ENCODE measurements around the gene RGS9.
"Not testable (repeated sequence)": the region's sequence is repeated elsewhere in the genome, so short reads cannot be mapped to it uniquely, and the experiment has no call there.

RGS9 gene

DNA sequence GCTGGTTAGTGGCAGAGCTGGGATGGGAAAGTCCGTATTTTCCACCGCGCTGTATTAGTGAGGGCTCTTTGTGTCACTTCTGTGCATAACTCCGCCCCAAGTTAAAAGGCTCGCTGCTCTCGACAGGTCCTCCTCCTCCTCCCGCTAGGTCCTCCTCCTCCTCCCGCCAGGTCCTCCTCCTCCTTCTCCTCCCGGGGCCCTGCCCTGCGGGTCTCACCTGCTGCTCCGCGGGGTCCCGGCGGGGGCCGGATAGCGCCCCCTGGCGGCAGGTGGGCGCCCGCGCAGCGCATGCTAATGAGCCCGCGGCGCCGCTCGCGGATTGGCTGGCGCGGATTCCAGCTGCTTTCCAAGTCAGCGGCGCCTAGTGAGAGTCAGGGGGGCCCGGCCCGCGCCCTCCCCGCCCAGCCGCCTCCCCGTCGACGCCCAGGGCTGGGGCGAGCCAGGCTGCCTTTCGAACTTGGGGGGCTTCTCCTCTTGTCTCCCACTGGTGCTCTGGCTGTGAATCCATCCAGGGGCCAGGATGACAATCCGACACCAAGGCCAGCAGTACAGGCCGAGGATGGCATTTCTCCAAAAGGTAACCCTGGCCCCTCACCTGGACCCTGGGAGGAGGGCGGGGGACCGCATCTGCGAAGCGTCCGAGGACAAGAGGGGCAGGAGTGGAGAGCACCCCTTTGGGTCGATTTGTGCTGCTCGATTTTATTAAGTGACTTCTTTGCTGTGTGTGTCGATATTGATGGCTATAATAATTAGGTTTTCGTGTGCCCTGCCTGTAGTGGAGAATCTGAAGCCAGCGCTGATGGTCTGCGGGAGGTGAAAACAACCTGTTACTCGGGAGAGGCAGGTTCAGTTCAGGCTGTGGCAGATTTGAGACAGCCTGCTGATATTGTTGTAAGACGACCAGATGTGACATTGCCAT, at the start of gene RGS9:
Gene RGS9 (plus strand): TSS at position 350 of the 919 bp plus-strand sequence. CDS start 171 bp downstream, at position 521.
- peak; percentile 90 for DNase-seq (ENCODE audit: low spot score)

DNA sequence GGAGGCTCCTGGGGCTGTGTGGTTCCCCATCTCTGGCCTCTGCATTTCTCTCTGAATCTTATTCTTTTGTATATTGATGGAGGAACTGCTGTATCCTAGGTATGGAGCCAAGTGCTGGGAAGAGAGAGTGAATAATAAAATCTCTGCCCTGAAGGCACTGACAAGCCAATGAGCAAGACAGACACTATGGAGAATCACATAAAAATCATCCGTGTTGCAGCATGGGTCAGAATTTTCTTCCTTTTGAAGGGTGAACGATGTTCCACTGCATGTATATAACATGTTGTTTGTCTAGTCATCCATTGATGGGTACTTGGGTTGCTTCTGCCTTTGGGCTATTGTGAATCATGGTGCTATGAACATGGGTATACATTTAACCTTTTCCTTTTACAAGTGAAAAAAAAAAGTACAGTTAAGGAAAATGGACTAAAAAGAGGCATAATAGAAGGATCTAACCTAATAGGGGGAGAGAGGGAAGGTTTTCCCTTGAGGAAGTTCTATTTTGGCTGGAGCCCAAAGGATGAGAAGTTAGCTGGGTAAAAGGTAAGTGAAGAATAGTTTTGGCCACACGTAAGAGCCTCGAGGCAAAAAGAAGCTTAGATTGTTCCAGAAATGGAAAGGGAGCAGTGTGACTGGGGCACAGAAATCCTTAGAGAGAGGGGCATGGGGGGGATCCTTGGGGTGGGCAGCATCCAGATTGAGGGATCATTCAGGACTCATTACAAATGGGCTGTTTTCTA, 48.4 kb upstream of the RGS9 start:
- DNase-seq (ENCODE audit: low spot score), result no peak

DNA sequence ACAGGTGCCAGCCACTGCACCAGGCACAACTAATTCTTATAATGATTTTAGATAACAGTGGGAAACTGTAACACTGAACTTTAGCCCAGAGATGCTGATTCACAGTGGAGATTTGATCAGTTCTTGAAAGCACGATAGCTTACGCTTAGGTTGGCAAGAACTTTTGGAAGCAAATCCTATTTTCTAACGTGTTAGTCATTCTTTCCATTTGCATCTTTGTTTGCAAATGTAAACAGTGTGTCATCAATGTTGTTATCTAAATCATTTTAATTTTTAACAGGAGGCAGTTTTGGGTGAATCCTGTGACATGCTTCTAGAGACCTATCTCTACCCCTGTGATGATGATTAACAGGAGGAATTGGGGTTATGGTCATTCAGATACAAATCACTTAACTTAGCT, 44.9 kb upstream of the RGS9 start:
- peak; percentile 56 for DNase-seq (ENCODE audit: low spot score)

DNA sequence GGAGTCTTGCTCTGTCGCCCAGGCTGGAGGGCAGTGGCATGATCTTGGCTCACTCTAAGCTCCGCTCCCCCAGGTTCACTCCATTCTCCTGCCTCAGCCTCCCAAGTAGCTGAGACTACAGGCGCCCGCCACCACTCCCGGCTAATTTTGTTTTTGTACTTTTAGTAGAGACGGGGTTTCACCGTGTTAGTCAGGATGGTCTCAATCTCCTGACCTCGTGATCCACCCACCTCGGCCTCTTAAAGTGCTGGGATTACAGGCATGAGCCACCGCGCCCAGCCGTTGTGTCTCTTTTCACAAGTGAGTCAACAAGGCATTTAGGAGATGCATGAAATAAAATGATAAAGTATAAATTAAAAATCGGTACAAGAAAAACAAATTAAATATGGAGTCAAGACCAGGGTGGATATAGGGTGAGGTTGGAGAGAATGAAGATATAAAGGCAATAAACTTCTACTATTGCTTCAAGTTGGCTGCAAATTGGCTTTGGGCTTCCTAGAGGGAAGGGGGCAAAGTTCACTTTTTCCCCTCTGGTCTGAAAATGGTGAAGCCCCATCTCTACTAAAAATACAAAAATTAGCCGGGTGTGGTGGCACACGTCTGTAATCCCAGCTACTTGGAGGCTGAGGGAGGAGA, 44.3 kb upstream of the RGS9 start:
- DNase-seq (ENCODE audit: low spot score), result not testable (repeated sequence)

DNA sequence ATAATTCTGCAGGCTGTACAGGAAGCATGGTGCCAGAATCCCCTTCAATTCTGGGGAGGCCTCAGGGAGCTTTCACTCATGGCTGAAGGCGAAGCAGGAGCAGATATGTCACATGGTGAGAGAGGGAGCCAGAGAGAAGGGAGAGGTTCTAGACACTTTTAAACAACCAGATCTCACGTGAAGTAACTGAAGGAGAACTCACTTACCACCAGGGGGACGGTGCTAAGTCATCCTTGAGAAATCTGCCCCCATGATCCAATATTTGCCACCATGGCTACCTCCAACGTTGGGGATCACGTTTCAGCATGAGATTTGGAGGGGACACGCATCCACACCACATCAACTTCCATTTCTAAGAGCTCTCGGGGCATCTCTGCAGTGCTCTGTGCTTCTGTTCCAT, 43.2 kb upstream of the RGS9 start:
- no peak for DNase-seq (ENCODE audit: low spot score)

DNA sequence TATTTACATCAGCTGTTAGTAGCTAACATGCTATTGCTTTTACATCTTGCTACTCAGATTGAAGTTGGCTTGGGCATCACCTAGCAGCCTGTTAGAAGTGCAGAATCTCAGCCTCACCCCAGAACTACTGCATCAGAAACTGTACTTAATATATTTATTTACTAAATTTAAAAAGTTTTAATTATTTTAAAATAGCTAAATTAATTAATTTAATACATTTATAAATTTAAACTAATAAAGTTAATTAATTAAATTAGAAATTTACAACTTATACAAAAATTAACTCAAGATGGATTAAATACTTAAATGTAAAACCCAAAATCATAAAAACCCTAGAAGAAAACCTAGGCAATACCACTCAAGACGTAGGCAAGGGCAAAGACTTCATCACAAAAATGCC, 41.7 kb upstream of the RGS9 start:
- DNase-seq (ENCODE audit: low spot score), result no peak

DNA sequence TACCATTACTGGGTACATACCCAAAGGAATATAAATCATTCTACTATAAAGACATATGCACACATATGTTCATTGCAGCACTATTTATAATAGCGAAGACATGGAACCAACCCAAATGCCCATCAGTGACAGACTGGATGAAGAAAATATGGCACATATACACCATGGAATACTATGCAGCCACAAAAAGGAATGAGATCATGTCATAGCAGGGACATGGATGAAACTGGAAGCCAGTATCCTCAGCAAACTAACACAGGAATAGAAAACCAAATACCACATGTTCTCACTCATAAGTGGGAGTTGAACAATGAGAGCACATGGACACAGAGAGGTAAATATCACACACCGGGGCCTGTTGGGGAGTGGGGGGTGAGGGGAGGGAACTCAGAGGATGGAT, 40.8 kb upstream of the RGS9 start:
- not testable (repeated sequence) for DNase-seq (ENCODE audit: low spot score)

DNA sequence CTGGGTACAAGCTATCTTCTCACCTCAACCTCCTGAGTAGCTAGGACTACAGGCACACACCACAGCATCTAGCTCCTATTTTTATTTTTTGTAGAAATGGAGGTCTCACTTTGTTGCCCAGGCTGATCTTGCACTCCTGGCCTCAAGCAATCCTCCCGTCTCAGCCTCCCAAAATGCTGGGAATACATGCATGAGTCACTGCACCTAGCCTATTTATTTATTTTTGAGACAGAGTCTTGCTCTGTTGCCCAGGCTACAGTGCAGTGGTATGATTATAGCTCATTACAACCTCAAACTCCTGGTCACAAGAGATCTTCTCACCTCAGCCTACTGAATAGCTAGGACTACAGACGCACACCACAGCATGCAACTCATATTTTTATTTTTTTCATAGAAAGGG, 40.1 kb upstream of the RGS9 start:
- no peak for DNase-seq (ENCODE audit: low spot score)

DNA sequence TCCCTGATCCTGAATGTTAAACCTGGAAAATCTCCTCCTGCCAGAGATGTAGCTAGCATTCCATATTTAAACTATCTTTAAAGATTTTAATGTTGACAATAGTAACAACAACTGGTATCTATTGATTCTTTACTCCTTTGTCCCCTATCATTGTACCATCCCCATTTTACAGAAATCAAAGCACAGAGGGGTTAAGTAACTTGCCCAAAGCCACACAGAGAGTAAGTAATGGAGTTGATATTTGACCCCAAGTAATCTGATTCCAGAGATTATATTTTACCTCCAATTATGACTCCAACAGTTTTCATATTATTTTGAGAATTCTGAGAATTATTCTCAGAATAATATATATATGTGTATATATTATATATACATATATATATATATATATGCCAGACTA, 37.7 kb upstream of the RGS9 start:
- DNase-seq (ENCODE audit: low spot score), result no peak

DNA sequence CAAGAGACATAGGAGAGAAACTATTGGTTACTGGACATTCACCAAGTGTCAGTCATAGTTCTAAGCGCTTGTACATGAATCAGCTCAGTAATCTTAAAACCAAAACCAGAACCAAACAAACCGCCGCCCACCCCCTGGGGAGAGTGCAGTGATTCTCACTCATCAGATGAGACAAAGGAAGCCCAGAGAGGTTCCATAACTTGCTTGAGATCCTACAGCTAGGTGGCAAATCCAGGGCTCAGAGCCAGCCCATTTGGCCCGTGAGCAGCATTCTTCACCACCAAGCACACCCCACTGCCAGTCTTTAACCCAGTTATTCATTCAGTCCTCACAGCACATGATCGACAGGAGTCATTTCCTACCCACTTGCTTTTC, 37.2 kb upstream of the RGS9 start:
- peak; percentile 56 for DNase-seq (ENCODE audit: low spot score)

DNA sequence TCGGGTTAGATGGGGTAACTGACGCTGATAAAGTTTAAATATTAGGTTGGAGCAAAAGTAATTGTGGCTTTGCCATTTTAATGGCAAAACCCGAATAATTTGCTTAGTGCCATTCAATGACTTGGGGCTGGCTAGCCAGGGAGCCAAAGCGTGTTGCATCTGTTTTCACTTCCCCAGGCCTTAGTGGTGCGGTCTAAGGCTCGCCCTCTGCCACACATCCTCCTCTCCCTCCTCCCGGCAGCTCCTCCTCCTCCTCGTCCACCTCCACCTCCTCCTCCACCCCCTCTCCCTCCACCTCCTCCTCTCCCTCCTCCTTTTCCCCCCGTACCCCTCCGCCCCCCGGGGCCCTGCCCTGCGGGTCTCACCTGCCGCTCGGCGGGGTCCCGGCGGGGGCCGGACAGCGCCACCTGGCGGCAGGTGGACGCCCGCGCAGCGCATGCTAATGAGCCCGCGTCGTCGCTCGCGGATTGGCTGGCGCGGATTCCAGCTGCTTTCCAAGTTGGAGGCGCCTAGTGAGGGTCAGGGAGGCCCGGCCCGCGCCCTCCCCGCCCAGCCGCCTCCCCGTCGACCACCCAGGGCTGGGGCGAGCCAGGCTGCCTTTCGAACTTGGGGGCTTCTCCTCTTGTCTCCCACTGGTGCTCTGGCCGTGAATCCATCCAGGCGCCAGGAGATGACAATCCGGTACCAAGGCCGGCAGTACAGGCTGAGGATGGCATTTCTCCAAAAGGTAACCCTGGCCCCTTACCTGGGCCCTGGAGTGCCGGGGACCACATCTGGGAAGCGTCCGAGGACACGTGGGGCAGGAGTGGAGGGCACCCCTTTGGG, 36.6 kb upstream of the RGS9 start:
- peak; percentile 86 for DNase-seq (ENCODE audit: low spot score)

DNA sequence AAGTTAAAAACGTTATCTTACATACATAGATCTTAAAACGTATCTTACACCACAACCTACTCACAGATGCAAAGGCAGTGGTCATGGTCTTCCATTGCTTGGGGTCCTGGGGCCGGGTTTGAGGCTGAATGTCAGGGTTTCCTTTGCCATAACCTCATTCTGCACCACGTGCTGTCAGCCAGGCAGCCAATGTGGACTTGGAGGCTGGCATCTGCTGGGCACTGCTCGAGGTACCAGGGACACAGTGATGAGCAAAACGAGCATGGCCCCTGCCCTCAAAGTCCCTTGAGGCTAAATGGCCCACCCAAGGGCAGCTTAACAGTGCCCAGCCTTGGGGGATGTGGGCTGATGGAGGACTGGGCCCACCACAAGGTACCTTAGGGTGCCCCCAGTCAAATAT, 35.8 kb upstream of the RGS9 start:
- no peak for DNase-seq (ENCODE audit: low spot score)

DNA sequence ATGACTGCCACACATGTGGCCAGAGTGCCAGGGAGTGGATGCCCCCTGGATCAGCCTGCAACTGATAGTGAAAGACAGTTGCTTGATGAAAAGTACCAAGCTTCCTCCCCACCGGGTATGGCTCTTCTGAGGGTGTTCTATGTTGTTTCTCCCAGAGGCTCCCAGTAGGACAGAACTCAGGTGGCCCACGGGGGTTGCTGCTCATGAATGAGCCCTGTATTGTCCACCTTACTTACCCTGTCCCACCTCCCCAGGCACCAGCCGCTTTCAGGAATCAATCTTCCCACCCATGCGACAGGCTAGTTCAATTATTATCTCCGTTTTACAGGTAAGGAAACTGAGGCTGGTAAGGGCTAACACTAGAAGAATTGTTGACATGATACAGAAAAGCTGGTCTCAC, 34.9 kb upstream of the RGS9 start:
- DNase-seq (ENCODE audit: low spot score), result no peak

DNA sequence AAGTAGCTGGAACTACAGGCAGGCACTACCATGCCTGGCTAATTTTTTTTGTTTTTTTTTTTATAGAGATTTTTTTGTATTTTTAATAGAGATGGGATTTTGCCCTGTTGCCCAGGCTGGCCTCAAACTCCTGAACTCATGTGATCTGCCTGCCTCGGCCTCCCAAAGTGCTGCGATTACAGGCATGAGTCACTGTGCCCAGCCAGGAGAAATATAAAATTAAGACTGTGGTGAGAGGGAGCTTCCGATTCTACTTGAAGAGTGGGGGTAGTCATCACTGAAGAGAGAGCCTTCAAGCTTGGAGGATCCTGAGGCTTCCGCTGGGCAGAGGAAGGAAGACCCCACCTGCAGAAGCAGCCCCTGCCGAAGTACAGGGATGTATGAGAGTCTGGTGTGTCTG, 34.4 kb upstream of the RGS9 start:
- no peak for DNase-seq (ENCODE audit: low spot score)

DNA sequence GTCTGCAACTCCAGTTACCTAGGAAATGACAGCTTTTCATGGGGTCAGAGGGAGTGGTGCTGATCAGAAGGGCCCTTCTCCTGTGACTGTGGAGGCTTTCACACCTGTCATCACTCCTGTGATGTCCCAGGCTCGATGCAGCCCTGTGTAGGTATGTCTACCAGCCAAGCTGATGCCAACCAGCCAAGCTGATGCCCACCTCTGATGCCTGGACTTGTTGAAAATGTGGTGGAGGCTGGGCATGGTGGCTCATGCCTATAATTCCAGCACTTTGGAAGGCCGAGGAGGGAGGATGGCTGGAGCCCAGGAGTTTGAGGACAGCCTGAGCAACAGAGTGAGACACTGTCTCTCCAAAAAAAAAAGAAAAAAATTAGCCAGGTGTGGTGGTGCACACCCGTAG, 33.7 kb upstream of the RGS9 start:
- DNase-seq (ENCODE audit: low spot score), result no peak

DNA sequence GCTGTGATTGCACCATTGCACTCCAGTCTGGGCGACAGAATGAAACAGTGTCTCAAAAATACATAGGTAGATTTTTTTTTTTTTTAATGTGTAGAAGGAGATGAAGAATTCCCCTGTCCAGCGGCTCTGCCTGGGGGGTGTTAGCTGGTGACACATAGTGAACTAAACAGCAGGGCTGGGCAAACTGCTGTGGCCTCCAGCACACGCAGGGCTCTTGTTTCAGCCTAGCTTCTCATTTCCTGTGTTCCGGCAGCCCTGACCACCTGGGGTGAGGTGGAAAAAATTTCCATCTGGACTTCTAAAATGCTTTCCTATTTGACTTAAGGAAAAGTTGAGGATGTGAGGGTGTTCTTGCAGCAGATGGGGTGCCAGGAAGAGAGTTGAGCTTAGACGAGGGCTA, 33.3 kb upstream of the RGS9 start:
- no peak for DNase-seq (ENCODE audit: low spot score)

DNA sequence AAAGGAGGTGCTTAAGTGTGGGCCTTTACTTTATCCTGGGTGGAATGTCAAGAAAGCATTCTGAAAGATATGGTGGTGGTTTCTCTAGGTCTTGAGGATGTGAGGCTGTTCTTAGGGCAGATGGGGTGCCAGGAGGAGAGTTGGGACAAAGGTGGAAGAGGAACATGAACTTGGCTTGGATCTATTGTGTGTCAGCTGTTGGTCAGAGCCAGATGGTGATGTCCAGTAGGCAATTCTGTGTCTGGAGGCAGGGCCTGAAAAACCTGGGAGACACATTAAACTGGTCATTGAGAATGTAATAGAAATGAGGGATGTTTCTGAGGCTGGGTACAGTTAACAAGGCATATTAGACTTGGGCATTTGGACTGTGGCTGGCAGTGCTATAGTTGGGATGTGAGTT, 32.6 kb upstream of the RGS9 start:
- DNase-seq (ENCODE audit: low spot score), result no peak

DNA sequence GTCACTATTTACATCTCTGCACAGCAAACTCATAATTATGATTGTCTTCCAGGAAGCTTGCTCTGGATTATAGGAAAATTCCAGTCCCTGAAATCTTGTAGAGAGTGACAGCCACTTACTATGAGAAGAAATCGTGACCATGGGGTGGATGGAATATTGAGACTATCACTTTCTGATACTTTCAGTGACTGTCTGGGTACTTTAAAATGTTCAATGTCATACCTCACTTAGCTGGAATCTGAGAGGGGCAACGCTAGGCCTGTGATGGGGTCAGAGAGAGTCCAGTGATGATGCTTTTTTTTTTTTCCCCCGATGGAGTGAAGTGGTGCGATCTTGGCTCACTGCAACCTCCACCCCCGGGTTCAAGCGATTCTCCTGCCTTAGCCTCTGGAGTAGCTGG, 32.2 kb upstream of the RGS9 start:
- no peak for DNase-seq (ENCODE audit: low spot score)

DNA sequence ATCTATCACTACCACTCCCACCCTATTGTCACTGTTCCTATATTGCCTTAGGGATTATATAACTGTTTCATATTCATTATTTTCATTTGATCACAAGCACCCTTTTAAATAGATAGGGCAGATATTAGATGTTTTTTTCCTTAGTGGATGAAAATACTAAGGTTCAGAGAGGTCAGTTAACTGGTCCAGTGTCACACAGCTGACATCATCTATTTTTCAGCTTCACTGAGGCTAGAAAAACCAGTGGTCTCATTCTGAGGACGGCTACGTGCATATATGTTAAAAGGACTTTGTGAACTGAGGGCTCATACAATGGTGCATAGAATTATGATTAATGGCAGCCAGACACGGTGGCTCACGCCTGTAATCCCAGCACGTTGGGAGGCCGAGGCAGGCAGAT, 29.0 kb upstream of the RGS9 start:
- DNase-seq (ENCODE audit: low spot score), result no peak

DNA sequence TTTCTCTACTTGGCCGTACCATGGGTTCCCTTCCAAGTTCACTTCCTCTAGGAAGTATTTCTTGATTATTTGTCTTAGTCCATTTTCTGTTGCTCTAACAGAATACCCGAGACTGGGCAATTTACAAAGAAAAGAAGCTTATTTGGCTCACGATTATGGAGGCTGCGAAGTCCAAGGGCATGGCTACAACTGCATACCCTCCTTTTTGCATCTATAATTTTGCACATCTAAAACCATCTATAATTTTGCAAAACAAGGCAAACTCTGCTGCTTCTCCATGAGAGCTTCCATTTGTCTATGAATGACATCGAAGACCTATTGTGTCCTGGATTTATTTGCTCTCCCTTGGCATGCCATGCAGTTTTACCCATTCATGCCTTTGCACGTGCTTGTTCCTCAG, 27.6 kb upstream of the RGS9 start:
- no peak for DNase-seq (ENCODE audit: low spot score)

DNA sequence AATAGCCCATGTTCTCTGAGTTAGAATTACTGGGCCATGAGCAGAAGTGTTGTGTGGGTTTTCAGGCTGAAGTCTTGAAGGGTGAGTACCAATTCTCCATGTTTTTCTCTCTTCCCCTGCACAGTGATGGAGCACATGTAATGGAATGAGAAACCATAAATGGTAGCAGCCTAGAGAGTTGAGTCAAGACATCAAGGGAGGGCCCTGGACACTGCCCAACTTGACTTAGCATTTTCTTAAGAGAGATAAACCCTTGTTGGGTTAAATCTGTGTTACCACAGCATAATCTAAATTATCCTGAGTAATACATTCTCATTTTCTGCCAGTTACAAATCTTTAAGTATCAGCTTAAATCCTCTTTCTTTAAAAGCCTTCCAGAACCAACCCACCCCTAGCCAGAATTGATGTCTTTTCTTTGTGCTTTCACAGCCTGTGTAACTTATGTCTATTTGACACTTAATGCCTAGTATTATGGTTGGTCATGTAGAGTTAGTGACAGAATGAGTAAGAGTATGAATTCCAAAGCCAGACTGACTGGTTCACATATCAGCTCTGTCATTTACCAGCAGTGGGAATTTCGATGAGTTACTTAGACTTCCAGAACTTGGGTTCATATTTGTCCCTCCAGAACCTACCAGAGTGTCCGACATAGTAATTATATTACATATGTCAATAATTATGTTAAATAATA, 27.0 kb upstream of the RGS9 start:
- DNase-seq (ENCODE audit: low spot score), result peak; percentile 33
